ENCODE measurements around the gene KLHL26.
"Not testable (repeated sequence)": the region's sequence is repeated elsewhere in the genome, so short reads cannot be mapped to it uniquely, and the experiment has no call there.

The KLHL26 gene, protein sequence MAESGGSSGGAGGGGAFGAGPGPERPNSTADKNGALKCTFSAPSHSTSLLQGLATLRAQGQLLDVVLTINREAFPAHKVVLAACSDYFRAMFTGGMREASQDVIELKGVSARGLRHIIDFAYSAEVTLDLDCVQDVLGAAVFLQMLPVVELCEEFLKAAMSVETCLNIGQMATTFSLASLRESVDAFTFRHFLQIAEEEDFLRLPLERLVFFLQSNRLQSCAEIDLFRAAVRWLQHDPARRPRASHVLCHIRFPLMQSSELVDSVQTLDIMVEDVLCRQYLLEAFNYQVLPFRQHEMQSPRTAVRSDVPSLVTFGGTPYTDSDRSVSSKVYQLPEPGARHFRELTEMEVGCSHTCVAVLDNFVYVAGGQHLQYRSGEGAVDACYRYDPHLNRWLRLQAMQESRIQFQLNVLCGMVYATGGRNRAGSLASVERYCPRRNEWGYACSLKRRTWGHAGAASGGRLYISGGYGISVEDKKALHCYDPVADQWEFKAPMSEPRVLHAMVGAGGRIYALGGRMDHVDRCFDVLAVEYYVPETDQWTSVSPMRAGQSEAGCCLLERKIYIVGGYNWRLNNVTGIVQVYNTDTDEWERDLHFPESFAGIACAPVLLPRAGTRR
- total RNA-seq = 8.7 to 15.4 (median 11.5) reads per million in 9 experiments

DNA sequence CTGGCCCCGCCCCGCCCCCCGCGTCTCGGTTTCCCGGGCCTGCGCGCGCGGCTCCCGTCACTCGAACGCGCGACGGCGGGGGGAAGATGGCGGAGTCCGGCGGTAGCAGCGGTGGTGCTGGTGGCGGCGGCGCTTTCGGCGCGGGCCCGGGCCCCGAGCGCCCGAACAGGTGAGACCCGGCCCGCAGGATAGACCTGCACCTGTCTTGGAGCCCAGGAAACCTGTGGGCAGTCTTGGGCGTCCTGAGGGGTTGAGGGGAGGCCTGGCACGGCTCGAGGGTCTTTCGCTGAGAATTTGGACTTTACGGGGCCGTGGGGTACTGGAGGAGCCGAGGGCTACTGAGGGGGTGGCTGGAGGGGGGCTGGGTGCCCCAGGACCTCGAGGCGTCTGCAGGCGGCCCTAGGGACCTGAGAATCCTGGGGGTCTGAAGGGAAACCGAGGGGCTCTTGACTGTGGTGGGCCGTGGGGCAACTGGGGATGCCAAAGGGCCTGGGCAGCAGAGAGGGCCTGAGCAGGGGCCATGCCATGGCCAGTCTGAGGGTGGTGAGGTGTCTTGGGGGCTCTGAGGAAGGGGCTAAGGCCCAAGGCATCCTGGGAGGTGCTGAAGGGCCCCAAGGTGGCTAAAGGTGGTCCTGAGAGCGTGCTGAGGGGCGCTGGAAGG is at the start of gene KLHL26:
Gene KLHL26 (plus strand): TSS at position 60 of the 661 bp plus-strand sequence. CDS start 27 bp downstream, at position 87.
- DNase-seq (no peak), ATAC-seq (replicated peaks) (no peak)
- Mint-ChIP-seq H3K27me3 (peaks cover 0 to 21% of the 10 kb centered on the region in 2 donors), H3K36me3 (ENCODE audit: insufficient read depth) (peaks cover 29% of the 10 kb centered on the region), H3K4me1 (ENCODE audit: low read depth in 2 of 2) (peaks cover 19 to 32% of the 10 kb centered on the region in 2 donors), H3K9me3 (no peaks in the 10 kb centered on the region), H3K4me3 (peak within 1 kb of the TSS; percentile 85 to 90), H3K27ac (peak within 1 kb of the TSS; percentile 87 to 91)

GRCh38 chr19:18587561-18587960 is 49.3 kb upstream of the KLHL26 start:
- peak overlapping the region in 1 of 2 donors; percentile 84 for H3K4me3 Mint-ChIP-seq
- DNase-seq = no peak

GRCh38 chr19:18587962-18588610 is 48.7 kb upstream of the KLHL26 start:
- H3K9me3 Mint-ChIP-seq = no peaks in the 10 kb centered on the region
- DNase-seq (no peak), ATAC-seq (replicated peaks) (peak; percentile 2)
- H3K36me3 Mint-ChIP-seq (ENCODE audit: insufficient read depth) = peaks cover 37% of the 10 kb centered on the region
- peak overlapping the region; percentile 82 to 84 for H3K4me3 Mint-ChIP-seq
- H3K27me3 Mint-ChIP-seq = no peaks in the 10 kb centered on the region
- peaks cover 13 to 24% of the 10 kb centered on the region in 2 donors for H3K4me1 Mint-ChIP-seq (ENCODE audit: low read depth in 2 of 2)
- H3K27ac Mint-ChIP-seq = peak overlapping the region; percentile 77 to 92

More at GRCh38 chr19:18587561-18587960, 49.3 kb upstream of the KLHL26 start:
- H3K27ac Mint-ChIP-seq = peak overlapping the region in 1 of 2 donors; percentile 77
- no peaks in the 10 kb centered on the region for H3K9me3 Mint-ChIP-seq
- H3K27me3 Mint-ChIP-seq = no peaks in the 10 kb centered on the region
- ATAC-seq (replicated peaks) = no peak
- peaks cover 13 to 24% of the 10 kb centered on the region in 2 donors for H3K4me1 Mint-ChIP-seq (ENCODE audit: low read depth in 2 of 2)
- peaks cover 37% of the 10 kb centered on the region for H3K36me3 Mint-ChIP-seq (ENCODE audit: insufficient read depth)

GRCh38 chr19:18588611-18589379 is 48.0 kb upstream of the KLHL26 start, which contains the start of gene REX1BD:
TSS of gene REX1BD (plus strand) at chr19:18588798. CDS start at chr19:18588802, 4 bp downstream.
- Mint-ChIP-seq H3K27me3 (no peaks in the 10 kb centered on the region), H3K9me3 (no peaks in the 10 kb centered on the region), H3K4me1 (ENCODE audit: low read depth in 2 of 2) (peaks cover 13 to 28% of the 10 kb centered on the region in 2 donors), H3K36me3 (ENCODE audit: insufficient read depth) (peaks cover 37% of the 10 kb centered on the region), H3K27ac (peak within 1 kb of the TSS; percentile 83 to 95), H3K4me3 (peak within 1 kb of the TSS; percentile 82 to 84)
- ATAC-seq (replicated peaks) (peak; percentile 71), DNase-seq (peak; percentile 82 to 86 (median 84))

GRCh38 chr19:18589380-18590272 is 47.2 kb upstream of the KLHL26 start:
- Mint-ChIP-seq H3K27me3 (no peaks in the 10 kb centered on the region), H3K27ac (peak overlapping the region; percentile 83 to 95), H3K36me3 (ENCODE audit: insufficient read depth) (peaks cover 37% of the 10 kb centered on the region), H3K4me3 (peak overlapping the region; percentile 82 to 84), H3K9me3 (no peaks in the 10 kb centered on the region), H3K4me1 (ENCODE audit: low read depth in 2 of 2) (peaks cover 14 to 29% of the 10 kb centered on the region in 2 donors)
- peak; percentile 73 to 80 (median 75) for DNase-seq
- ATAC-seq (replicated peaks) = peak; percentile 69

DNA sequence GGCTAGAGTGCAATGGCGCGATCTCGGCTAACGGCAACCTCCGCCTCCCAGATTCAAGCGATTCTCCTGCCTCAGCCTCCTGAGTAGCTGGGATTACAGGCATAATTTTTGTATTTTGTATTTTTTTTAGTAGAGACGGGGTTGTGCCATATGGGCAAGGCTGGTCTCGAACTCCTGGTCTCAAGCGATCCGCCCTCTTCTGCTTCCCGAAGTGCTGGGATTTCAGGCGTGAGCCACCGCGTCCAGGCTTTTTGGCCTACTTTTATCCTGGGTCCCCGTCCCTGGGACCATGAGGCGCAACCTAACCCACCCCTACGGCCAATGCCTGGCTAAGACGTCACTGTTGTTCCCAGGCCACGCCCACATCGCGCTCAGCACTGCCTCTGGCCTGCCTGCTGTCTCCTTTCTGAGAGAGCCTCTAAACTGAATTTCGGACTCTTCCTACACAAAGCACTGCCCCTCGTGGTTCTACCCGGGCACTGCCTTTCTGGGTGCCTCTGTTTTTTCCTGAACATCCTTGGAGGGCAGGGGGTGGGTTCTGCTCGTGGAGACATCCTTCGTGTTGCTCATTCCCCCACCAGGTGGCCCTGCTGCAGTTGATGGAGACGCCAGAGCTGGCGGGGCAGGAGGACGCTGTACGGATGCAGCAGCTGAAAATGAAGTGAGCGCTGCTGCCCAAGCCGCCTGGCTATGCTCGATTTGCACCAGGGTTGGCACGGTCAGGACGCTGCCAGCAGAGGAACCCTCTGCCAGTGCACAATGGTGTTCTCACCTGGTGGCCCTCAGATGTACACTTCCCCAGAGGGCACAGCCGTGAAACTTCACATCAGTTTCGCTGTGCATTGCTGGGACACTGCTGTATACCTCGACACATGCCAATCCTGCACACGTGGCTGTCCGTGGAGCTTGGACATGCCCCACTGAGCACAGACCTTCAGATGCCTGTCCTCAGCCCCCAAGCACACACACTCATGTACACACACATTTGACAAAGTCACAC is 46.3 kb upstream of the KLHL26 start:
- no peak for ATAC-seq (replicated peaks)
- Mint-ChIP-seq H3K36me3 (ENCODE audit: insufficient read depth) (peaks cover 35% of the 10 kb centered on the region), H3K27ac (peak overlapping the region in 1 of 2 donors; percentile 95), H3K4me1 (ENCODE audit: low read depth in 2 of 2) (peaks cover 17 to 31% of the 10 kb centered on the region in 2 donors), H3K9me3 (no peaks in the 10 kb centered on the region), H3K4me3 (peak overlapping the region; percentile 82 to 84), H3K27me3 (no peaks in the 10 kb centered on the region)
- DNase-seq = no peak

- ATAC-seq (replicated peaks) (no peak), DNase-seq (no peak)
- no peaks in the 10 kb centered on the region for H3K9me3 Mint-ChIP-seq
- H3K27ac Mint-ChIP-seq = no peak overlapping the region
- H3K36me3 Mint-ChIP-seq (ENCODE audit: insufficient read depth) = peaks cover 36% of the 10 kb centered on the region
- H3K4me1 Mint-ChIP-seq (ENCODE audit: low read depth in 2 of 2) = peaks cover 23 to 34% of the 10 kb centered on the region in 2 donors
- peak overlapping the region; percentile 44 to 45 for H3K4me3 Mint-ChIP-seq
- no peaks in the 10 kb centered on the region for H3K27me3 Mint-ChIP-seq
Measured at GRCh38 chr19:18591735-18592385, 45.0 kb upstream of the KLHL26 start.

DNA sequence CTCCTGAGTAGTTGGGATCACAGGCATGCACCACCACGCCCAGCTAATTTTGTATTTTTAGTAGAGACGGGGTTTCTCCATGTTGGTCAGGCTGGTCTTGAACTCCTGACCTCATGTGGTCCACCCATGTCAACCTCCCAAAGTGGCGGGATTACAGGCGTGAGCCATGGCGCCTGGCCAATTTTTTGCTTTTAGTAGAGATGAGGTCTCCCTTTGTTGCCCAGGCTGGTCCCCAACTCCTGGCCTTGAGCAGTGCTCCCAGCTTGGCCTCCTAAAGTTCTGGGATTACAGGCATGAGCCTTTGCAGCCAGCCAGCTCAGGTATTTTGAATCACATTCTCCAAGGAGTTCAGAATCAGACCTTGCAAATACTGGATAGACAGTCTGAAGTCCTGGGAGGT is 44.1 kb upstream of the KLHL26 start:
- not testable (repeated sequence) for H3K27ac Mint-ChIP-seq; H3K27me3 Mint-ChIP-seq; ATAC-seq (replicated peaks); DNase-seq; H3K4me3 Mint-ChIP-seq; H3K9me3 Mint-ChIP-seq
- Mint-ChIP-seq H3K36me3 (ENCODE audit: insufficient read depth) (peaks cover 36% of the 10 kb centered on the region), H3K4me1 (ENCODE audit: low read depth in 2 of 2) (peaks cover 24 to 32% of the 10 kb centered on the region in 2 donors)

GRCh38 chr19:18593367-18594095 is 43.3 kb upstream of the KLHL26 start:
- H3K27me3 Mint-ChIP-seq = peaks cover 0 to 5% of the 10 kb centered on the region in 2 donors
- peaks cover 32% of the 10 kb centered on the region for H3K36me3 Mint-ChIP-seq (ENCODE audit: insufficient read depth)
- H3K4me3 Mint-ChIP-seq = peak overlapping the region; percentile 59 to 68
- H3K9me3 Mint-ChIP-seq = no peaks in the 10 kb centered on the region
- H3K4me1 Mint-ChIP-seq (ENCODE audit: low read depth in 2 of 2) = peaks cover 18 to 25% of the 10 kb centered on the region in 2 donors
- ATAC-seq (replicated peaks) (no peak), DNase-seq (no peak)
- H3K27ac Mint-ChIP-seq = peak overlapping the region in 1 of 2 donors; percentile 35
